Hematopoietic multipotent progenitor cell treated with erythropoietin and hydrocortisone succinate and interleukin-3 and kit ligand, for 6 days (in vitro differentiated cells): ENCODE measurements around the gene ZBTB1.

Experiments
- DNase-seq: peaks from one replicate; pipeline ENCODE4 v3.0.0-alpha.2; 2015

Gene ZBTB1

GRCh38 chr14:64504310-64504896, at the start of gene ZBTB1:
Gene ZBTB1 (plus strand): TSS chr14:64504770. CDS start chr14:64521505, 16,735 bp downstream.
- peak; percentile 88 for DNase-seq

DNA sequence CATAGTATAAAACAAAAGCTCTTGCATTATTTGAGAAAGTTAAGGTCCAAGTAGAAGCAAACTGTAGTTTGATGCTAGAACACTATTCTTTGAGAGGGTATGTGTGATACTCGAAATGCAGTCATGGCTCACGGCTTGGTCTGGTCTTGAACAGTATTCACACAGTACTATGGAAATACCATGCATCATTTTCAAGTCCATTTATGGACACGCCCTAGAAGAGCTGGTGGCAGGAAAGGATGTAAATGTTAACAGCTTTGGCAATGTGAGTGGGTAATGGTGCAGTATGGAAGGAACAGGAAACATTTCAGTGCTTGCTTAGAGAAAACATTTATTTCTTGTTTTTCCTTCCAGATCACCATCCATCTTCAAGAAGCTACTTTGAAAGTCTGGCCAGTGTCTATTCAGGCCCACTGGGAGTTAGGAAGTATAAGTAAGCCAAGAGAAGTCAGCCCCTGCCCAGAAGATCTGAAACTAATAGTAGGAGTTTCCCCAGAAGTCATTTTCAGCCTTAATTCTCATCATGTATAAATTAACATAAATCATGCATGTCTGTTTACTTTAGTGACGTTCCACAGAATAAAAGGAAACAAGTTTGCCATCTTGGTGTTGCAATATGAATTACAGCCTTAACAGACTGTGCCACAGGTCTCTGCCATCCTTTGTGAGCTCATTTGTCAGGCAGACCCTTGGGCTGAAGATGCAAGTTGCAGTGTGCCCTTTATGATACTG, 45.0 kb upstream of the ZBTB1 start:
- DNase-seq, result no peak

- DNase-seq, result no peak
Observed at GRCh38 chr14:64461221-64461620, 43.3 kb upstream of the ZBTB1 start.

DNA sequence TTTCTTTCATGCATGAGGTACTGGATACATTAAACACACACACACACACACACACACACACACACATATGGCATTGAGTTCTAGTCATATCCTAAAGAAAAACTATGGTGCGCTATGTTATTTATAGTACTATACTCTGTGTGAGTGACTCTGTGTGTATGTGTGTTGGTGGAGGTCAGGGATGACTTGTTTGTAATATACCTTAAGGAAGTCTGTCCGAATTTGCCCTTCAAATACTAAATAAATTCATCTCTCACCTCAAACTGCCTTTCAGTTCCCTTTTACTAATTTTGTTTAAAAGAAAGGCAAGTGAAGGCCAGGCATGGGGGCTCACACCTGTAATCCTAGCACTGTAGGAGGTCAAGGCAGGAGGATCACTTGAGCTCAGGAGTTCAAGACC, 41.4 kb upstream of the ZBTB1 start:
- DNase-seq, result no peak

DNA sequence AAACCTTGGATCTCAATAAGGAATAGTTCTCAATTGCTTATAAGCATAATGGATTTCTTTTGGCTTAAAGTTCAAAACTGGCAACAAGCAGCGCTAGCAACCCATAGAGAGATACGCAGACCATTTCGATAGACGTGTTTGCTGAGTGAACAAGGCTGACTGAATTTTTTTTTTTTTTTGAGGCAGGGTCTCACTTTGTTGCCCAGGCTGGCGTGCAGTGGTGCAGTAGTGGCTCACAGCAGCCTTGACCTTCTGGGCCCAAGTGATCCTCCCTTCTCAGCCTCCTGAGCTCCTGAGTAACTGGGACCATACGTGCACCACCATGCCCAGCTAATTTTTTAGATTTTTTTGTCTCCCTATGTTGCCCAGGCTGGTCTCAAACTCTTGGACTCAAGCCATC, 40.7 kb upstream of the ZBTB1 start:
- DNase-seq, result no peak

DNA sequence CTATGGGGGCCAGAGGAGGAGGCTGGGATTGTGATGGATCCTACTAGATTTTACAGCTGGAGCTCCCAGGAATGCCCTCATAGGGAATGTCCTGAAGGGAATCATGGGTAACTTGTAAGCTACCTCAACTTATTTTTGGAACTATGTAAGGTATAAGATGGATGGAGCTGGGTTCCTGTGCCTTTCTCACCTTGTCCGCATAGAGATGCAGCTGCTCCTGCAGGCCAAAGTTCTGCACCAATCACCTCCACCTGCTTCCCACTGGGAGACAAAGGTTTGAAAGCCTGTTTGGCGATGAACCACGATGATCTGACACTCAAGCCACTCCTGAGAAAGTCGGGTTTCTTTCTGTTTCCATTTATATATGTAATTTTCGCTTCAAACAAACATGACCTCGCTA, 39.9 kb upstream of the ZBTB1 start:
- no peak for DNase-seq

GRCh38 chr14:64465191-64465822, 39.3 kb upstream of the ZBTB1 start, which contains the start of gene AKAP5:
Gene AKAP5 (plus strand): TSS chr14:64465499. CDS start chr14:64468395, 2,896 bp downstream.
- peak; percentile 63 for DNase-seq

GRCh38 chr14:64465831-64466554, 38.6 kb upstream of the ZBTB1 start:
- peak; percentile 37 for DNase-seq

DNA sequence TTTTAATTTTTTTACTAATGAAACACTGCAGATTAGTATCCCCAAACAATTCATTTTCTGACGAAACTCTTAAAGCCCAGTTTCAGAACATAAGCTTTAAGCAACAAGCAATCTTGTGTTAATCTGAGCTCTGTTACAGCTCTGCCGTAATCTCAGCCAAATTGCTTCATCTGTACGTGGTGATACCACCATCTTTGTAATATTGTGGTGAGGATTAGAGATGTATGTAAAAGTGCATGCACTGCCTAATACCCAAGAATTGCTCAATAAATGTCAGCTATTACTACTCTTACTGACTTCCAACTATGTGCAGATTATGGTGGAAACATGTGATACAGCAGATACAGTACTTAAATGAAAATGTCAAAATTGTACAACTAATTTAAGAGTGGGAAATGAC, 37.5 kb upstream of the ZBTB1 start:
- peak; percentile 70 for DNase-seq

- peak; percentile 10 for DNase-seq
Observed at GRCh38 chr14:64467566-64467965, 37.0 kb upstream of the ZBTB1 start.

DNA sequence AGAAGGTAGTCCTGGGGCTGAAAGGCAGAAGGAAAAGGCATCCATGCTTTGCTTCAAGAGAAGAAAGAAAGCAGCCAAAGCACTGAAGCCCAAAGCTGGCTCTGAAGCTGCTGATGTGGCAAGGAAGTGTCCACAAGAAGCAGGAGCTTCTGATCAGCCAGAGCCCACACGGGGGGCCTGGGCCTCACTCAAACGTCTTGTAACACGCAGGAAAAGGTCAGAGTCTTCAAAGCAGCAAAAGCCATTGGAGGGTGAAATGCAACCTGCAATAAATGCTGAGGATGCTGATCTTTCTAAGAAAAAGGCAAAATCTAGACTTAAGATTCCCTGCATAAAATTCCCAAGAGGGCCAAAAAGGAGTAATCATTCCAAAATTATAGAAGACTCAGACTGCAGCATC, 36.1 kb upstream of the ZBTB1 start:
- DNase-seq, result no peak

- DNase-seq, result no peak
Observed at GRCh38 chr14:64474041-64474440, 30.5 kb upstream of the ZBTB1 start.

- no peak for DNase-seq
Observed at GRCh38 chr14:64474698-64475097, 29.9 kb upstream of the ZBTB1 start.

DNA sequence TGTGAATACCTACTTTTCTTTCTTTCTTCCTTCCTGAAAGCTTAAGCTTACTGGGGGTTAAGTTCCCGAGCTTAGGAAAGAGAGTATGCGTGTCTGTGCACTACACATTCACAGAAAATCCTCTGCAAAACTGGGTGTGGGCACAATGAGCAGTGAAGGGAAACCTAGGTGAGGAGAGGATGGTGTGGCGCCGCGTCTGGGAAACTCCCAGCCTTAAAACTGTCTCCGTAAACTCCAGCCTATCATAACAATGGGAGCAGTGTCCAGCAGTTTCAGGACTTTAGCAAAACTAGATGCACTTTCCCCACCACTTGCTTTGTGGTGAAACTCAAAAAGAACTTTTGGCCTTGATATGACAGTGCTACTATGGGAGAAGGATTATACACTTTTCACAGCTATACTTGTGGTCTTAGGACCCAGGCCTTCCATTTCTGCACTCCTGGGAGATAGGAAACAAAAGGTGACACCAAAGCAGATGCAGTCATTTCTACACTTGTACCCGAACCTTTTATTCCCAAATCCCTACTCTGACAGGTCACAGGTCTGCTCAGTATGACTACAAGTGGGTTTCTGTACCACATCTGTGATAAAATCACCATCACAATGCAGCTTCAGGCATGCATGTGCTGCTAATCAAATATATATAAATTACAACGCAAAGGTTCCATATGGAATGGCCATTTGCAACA, 28.8 kb upstream of the ZBTB1 start:
- no peak for DNase-seq

DNA sequence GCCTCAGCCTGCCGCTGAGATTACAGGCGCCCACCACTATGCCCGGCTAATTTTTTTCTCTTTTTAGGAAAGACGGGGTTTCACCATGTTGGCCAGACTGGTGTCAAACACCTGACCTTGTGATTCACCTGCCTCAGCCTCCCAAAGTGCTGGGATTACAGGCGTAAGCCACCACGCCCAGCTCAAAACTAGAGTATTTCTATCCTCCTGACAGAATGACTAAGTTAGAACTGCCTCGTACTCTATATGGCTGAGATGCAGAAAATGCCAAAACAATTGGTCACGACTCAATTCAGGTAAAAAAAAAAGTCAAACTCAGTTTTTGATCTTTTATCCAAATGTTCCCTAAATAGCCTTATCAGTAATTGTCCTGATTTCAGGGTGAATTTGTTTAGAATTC, 28.1 kb upstream of the ZBTB1 start:
- no peak for DNase-seq

GRCh38 chr14:64478634-64479250, 25.8 kb upstream of the ZBTB1 start:
- DNase-seq, result peak; percentile 64

GRCh38 chr14:64488590-64489099, 15.9 kb upstream of the ZBTB1 start:
- DNase-seq, result no peak

DNA sequence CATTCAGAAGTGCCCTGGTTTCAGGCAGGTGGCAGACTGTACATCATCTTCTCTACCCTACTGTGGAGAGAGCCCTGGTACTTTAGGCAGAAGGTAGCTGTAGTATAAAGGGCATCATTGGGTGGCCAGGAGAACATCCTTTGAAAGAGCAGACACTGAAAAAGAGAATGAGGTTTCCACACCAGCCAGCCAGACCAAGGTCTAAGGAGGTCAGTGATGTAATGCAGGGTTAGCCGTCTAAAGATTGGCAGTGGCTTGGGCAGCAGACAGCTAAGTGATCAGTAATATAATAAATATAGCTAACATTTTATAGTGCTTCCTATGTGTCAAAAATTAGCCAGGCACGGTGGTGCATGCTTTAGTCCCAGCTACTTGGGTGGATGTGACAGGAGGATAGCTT, 12.9 kb upstream of the ZBTB1 start:
- DNase-seq, result no peak

DNA sequence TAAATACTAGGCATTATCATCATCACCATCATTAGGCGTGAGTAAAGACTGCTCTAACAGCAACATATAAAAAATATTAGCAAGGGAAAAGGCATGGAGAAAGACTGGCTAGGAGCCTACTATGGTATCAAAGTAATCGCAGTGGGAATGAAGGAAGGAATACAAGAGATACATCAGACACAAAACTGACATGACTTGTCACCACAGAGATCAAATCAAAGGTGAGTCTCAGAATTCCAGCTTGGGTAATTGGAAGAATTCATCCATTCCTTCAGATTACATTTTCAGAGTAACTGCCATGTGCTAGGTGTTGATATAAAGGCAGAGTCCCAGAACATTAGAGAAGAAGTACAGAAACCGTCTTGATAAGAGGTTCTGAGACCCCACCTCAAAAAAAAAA, 11.1 kb upstream of the ZBTB1 start:
- no peak for DNase-seq

DNA sequence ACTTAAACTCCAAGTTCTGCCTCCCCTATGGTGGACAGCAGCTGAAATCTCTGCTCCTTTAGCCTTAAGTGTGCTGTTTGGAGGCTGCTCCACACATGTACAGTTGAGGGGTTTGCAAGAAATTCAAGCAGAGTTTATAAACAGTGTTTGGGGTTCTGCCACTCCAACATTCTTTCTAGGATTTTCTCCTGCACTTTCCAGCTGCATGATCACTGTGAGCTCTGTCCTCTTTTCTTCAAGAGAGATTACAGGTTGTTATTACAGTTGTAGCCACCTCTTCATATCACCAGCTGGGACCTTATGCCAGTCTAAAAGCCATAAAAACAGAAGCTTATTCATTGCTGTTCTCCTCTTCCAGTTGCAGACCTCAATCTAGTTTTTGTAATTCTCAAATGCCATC, 9.3 kb upstream of the ZBTB1 start:
- no peak for DNase-seq

- DNase-seq, result no peak
Observed at GRCh38 chr14:64496764-64497163, 7.8 kb upstream of the ZBTB1 start.

DNA sequence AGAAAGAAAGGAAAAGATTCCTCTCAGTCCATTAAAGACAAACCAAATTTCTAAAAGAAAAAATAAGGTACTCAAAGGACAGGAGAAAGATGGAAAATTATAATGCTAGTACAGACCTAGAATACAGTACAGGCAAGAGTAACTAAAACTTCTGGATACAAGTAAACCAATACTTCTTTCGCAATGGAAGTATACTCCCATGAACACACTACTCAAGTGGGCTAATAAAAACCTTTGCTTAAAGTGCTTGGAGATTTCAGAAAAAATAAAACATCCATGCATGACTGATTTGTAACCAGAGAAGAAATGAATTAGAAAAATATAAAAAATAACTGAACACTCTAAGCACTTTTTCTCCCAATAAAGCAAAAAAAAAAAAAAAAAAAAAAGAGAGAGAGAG, 4.5 kb upstream of the ZBTB1 start:
- no peak for DNase-seq
